ENCODE results near the gene NWD2.
"Not testable (repeated sequence)": the region's sequence is repeated elsewhere in the genome, so short reads cannot be mapped to it uniquely, and the experiment has no call there.

NWD2 gene

GRCh38 chr4:37393889-37394288 is 149.3 kb downstream of the NWD2 start:
- H3K4me2 ChIP-seq (ENCODE audit: low read depth, low read length, poor library complexity, severe bottlenecking) = no peak overlapping the region
- no peaks in the 10 kb centered on the region for H3K36me3 ChIP-seq (ENCODE audit: insufficient read depth, low read length)
- no peaks in the 10 kb centered on the region for H3K4me1 ChIP-seq (ENCODE audit: insufficient read depth, low read length, poor library complexity, severe bottlenecking)
- no peaks in the 10 kb centered on the region for H3K9me2 ChIP-seq (replicated peaks; ENCODE audit: low read depth, low read length)
- TF ChIP-seq CTCF (conservative IDR thresholded peaks at IDR 0.05; ENCODE audit: low read length) (no peak), EZH2phosphoT487 (IDR thresholded peaks at IDR 0.05; ENCODE audit: borderline replicate concordance) (no peak)
- H3F3A ChIP-seq (ENCODE audit: low read depth) = no peaks in the 10 kb centered on the region
- H3K9me3 ChIP-seq (ENCODE audit: insufficient read depth, low read depth, low read length) = no peaks in the 10 kb centered on the region
- H3K4me3 ChIP-seq (ENCODE audit: low read length, poor library complexity, severe bottlenecking) = no peak overlapping the region
- H3K79me2 ChIP-seq (ENCODE audit: insufficient read depth, low read length) = no peaks in the 10 kb centered on the region
- no peak overlapping the region for H3K9ac ChIP-seq (ENCODE audit: low read depth, low read length, poor library complexity, severe bottlenecking)
- no peak overlapping the region for H2AFZ ChIP-seq (ENCODE audit: low read length)
- H4K20me1 ChIP-seq (ENCODE audit: insufficient read depth, low read length, poor library complexity, severe bottlenecking) = no peaks in the 10 kb centered on the region
- H3K27me3 ChIP-seq (ENCODE audit: insufficient read depth, low read length, poor library complexity, severe bottlenecking) = no peaks in the 10 kb centered on the region

GRCh38 chr4:37397505-37397904 is 153.0 kb downstream of the NWD2 start:
- Histone ChIP-seq H3K36me3 (ENCODE audit: insufficient read depth, low read length) (no peaks in the 10 kb centered on the region), H4K20me1 (ENCODE audit: insufficient read depth, low read length, poor library complexity, severe bottlenecking) (no peaks in the 10 kb centered on the region), H3F3A (ENCODE audit: low read depth) (no peaks in the 10 kb centered on the region), H3K4me1 (ENCODE audit: insufficient read depth, low read length, poor library complexity, severe bottlenecking) (no peaks in the 10 kb centered on the region), H3K4me2 (ENCODE audit: low read depth, low read length, poor library complexity, severe bottlenecking) (no peak overlapping the region), H3K4me3 (ENCODE audit: low read length, poor library complexity, severe bottlenecking) (no peak overlapping the region), H3K9me3 (ENCODE audit: insufficient read depth, low read depth, low read length) (no peaks in the 10 kb centered on the region), H2AFZ (ENCODE audit: low read length) (no peak overlapping the region), H3K27me3 (ENCODE audit: insufficient read depth, low read length, poor library complexity, severe bottlenecking) (no peaks in the 10 kb centered on the region), H3K9ac (ENCODE audit: low read depth, low read length, poor library complexity, severe bottlenecking) (no peak overlapping the region), H3K9me2 (replicated peaks; ENCODE audit: low read depth, low read length) (no peaks in the 10 kb centered on the region), H3K79me2 (ENCODE audit: insufficient read depth, low read length) (no peaks in the 10 kb centered on the region)
- TF ChIP-seq EZH2phosphoT487 (IDR thresholded peaks at IDR 0.05; ENCODE audit: borderline replicate concordance) (no peak), CTCF (conservative IDR thresholded peaks at IDR 0.05; ENCODE audit: low read length) (no peak)

GRCh38 chr4:37400241-37400881 is 155.8 kb downstream of the NWD2 start:
- no peaks in the 10 kb centered on the region for H3K9me2 ChIP-seq (replicated peaks; ENCODE audit: low read depth, low read length)
- H4K20me1 ChIP-seq (ENCODE audit: insufficient read depth, low read length, poor library complexity, severe bottlenecking) = no peaks in the 10 kb centered on the region
- no peak overlapping the region for H3K4me3 ChIP-seq (ENCODE audit: low read length, poor library complexity, severe bottlenecking)
- H3K27me3 ChIP-seq (ENCODE audit: insufficient read depth, low read length, poor library complexity, severe bottlenecking) = no peaks in the 10 kb centered on the region
- no peaks in the 10 kb centered on the region for H3F3A ChIP-seq (ENCODE audit: low read depth)
- H3K4me2 ChIP-seq (ENCODE audit: low read depth, low read length, poor library complexity, severe bottlenecking) = no peak overlapping the region
- no peaks in the 10 kb centered on the region for H3K79me2 ChIP-seq (ENCODE audit: insufficient read depth, low read length)
- H3K9ac ChIP-seq (ENCODE audit: low read depth, low read length, poor library complexity, severe bottlenecking) = no peak overlapping the region
- no peaks in the 10 kb centered on the region for H3K9me3 ChIP-seq (ENCODE audit: insufficient read depth, low read depth, low read length)
- no peak overlapping the region for H2AFZ ChIP-seq (ENCODE audit: low read length)
- no peak for TF ChIP-seq EZH2phosphoT487 (IDR thresholded peaks at IDR 0.05; ENCODE audit: borderline replicate concordance)
- TF ChIP-seq CTCF (conservative IDR thresholded peaks at IDR 0.05; ENCODE audit: low read length) = no peak
- H3K4me1 ChIP-seq (ENCODE audit: insufficient read depth, low read length, poor library complexity, severe bottlenecking) = no peaks in the 10 kb centered on the region
- no peaks in the 10 kb centered on the region for H3K36me3 ChIP-seq (ENCODE audit: insufficient read depth, low read length)

- H4K20me1 ChIP-seq (ENCODE audit: insufficient read depth, low read length, poor library complexity, severe bottlenecking); H3K9ac ChIP-seq (ENCODE audit: low read depth, low read length, poor library complexity, severe bottlenecking); H3K4me2 ChIP-seq (ENCODE audit: low read depth, low read length, poor library complexity, severe bottlenecking); H3K9me3 ChIP-seq (ENCODE audit: insufficient read depth, low read depth, low read length); H3K4me3 ChIP-seq (ENCODE audit: low read length, poor library complexity, severe bottlenecking); H3F3A ChIP-seq (ENCODE audit: low read depth); H3K27me3 ChIP-seq (ENCODE audit: insufficient read depth, low read length, poor library complexity, severe bottlenecking); H3K9me2 ChIP-seq (replicated peaks; ENCODE audit: low read depth, low read length); H3K4me1 ChIP-seq (ENCODE audit: insufficient read depth, low read length, poor library complexity, severe bottlenecking); H2AFZ ChIP-seq (ENCODE audit: low read length); H3K79me2 ChIP-seq (ENCODE audit: insufficient read depth, low read length); H3K36me3 ChIP-seq (ENCODE audit: insufficient read depth, low read length): not testable (repeated sequence)
Measured at GRCh38 chr4:37407938-37408826, 163.6 kb downstream of the NWD2 start.

- not testable (repeated sequence) for H3K9ac ChIP-seq (ENCODE audit: low read depth, low read length, poor library complexity, severe bottlenecking); H3K79me2 ChIP-seq (ENCODE audit: insufficient read depth, low read length); H3K27me3 ChIP-seq (ENCODE audit: insufficient read depth, low read length, poor library complexity, severe bottlenecking); H3K9me2 ChIP-seq (replicated peaks; ENCODE audit: low read depth, low read length); H3K9me3 ChIP-seq (ENCODE audit: insufficient read depth, low read depth, low read length); H2AFZ ChIP-seq (ENCODE audit: low read length); H3K4me2 ChIP-seq (ENCODE audit: low read depth, low read length, poor library complexity, severe bottlenecking); H3F3A ChIP-seq (ENCODE audit: low read depth); H4K20me1 ChIP-seq (ENCODE audit: insufficient read depth, low read length, poor library complexity, severe bottlenecking); H3K36me3 ChIP-seq (ENCODE audit: insufficient read depth, low read length); H3K4me1 ChIP-seq (ENCODE audit: insufficient read depth, low read length, poor library complexity, severe bottlenecking); H3K4me3 ChIP-seq (ENCODE audit: low read length, poor library complexity, severe bottlenecking)
Measured at GRCh38 chr4:37413612-37414011, 169.1 kb downstream of the NWD2 start.
